ENCODE measurements around the gene TFPI2. TPM values are rescaled to one million over a fixed set of nuclear protein-coding genes. Genes with fewer than 3 reads are reported as not detected.
"Not testable (repeated sequence)": the region's sequence is repeated elsewhere in the genome, so short reads cannot be mapped to it uniquely, and the experiment has no call there.

Gene TFPI2
- total RNA-seq, 2 experiments from 2014 or later = not detected

- peaks cover 17% of the 10 kb centered on the region for H3K27me3 Mint-ChIP-seq
- POLR2A ChIA-PET; H3K4me1 Mint-ChIP-seq; H3K36me3 Mint-ChIP-seq (ENCODE audit: low read depth); H3K27ac Mint-ChIP-seq; DNase-seq; H3K9me3 Mint-ChIP-seq; CTCF ChIA-PET; H3K4me3 Mint-ChIP-seq: not testable (repeated sequence)
These were observed 25.8 kb upstream of the TFPI2 start for GRCh38 chr7:93916315-93916714.

GRCh38 chr7:93915888-93916287 lies 25.3 kb upstream of the TFPI2 start:
- H3K4me3 Mint-ChIP-seq; H3K36me3 Mint-ChIP-seq (ENCODE audit: low read depth); DNase-seq; CTCF ChIA-PET; H3K4me1 Mint-ChIP-seq; POLR2A ChIA-PET; H3K9me3 Mint-ChIP-seq; H3K27ac Mint-ChIP-seq: not testable (repeated sequence)
- H3K27me3 Mint-ChIP-seq = peaks cover 15% of the 10 kb centered on the region

GRCh38 chr7:93915206-93915842 lies 24.8 kb upstream of the TFPI2 start:
- H3K36me3 Mint-ChIP-seq (ENCODE audit: low read depth); DNase-seq; H3K4me3 Mint-ChIP-seq; H3K4me1 Mint-ChIP-seq; H3K9me3 Mint-ChIP-seq; CTCF ChIA-PET; POLR2A ChIA-PET; H3K27me3 Mint-ChIP-seq; H3K27ac Mint-ChIP-seq: not testable (repeated sequence)

- H3K27me3 Mint-ChIP-seq = peaks cover 9% of the 10 kb centered on the region
- no peaks in the 10 kb centered on the region for H3K4me1 Mint-ChIP-seq
- DNase-seq = no peak
- no peak overlapping the region for H3K4me3 Mint-ChIP-seq
- no peaks in the 10 kb centered on the region for H3K9me3 Mint-ChIP-seq
- no peak overlapping the region for H3K27ac Mint-ChIP-seq
- H3K36me3 Mint-ChIP-seq (ENCODE audit: low read depth) = no peaks in the 10 kb centered on the region
- POLR2A ChIA-PET = no interaction called here
- CTCF ChIA-PET = no interaction called here
These were observed 24.1 kb upstream of the TFPI2 start for GRCh38 chr7:93914581-93915066.

DNA sequence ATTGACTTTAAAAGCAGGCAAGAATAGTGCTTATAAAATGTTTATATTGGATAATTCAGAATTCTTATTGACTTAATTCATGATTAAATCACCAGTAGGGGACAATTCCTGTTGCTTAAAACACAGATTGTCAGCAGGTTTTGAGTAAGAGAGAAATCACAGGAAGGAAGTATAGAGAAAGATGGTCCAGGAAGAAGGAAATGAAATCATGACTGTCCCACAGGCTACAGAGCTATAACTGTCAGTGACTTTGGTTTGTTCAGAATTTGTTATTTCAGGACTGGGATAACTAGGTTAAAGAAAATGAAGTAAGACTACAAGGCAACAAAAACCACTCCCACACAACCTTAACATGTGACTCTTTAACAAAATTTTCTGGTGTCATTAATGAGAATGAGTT lies 22.6 kb upstream of the TFPI2 start:
- ChIA-PET POLR2A (no interaction called here), CTCF (interaction anchor here (0.7 kb wide), 1 partner anchor 11 kb away, joined by 3 read pairs; no protein-coding TSS in a partner anchor)
- H3K9me3 Mint-ChIP-seq = no peaks in the 10 kb centered on the region
- H3K4me1 Mint-ChIP-seq = no peaks in the 10 kb centered on the region
- H3K36me3 Mint-ChIP-seq (ENCODE audit: low read depth) = no peaks in the 10 kb centered on the region
- no peak for DNase-seq
- H3K4me3 Mint-ChIP-seq = no peak overlapping the region
- H3K27me3 Mint-ChIP-seq = peaks cover 9% of the 10 kb centered on the region
- no peak overlapping the region for H3K27ac Mint-ChIP-seq

DNA sequence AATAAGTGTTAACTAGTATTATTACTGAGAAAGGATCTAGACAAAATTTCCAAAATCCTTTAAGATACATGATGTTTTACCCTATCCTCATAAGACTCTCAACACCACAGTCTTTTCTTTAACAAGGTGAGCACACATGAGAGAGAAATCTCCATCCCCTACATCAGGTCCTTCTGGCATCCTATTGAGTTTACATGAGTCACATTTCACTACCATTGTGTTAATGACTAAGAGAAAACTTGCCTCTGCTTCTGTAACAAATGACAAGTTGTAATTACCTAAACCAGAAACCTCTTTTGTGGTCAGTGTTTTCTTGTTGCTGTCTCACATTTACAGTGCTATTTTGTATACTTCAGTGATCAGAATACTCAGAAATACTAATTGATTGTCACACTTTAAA lies 21.1 kb upstream of the TFPI2 start:
- H3K4me1 Mint-ChIP-seq; H3K27me3 Mint-ChIP-seq; H3K9me3 Mint-ChIP-seq; POLR2A ChIA-PET; H3K27ac Mint-ChIP-seq; H3K36me3 Mint-ChIP-seq (ENCODE audit: low read depth); CTCF ChIA-PET; DNase-seq; H3K4me3 Mint-ChIP-seq: not testable (repeated sequence)

DNA sequence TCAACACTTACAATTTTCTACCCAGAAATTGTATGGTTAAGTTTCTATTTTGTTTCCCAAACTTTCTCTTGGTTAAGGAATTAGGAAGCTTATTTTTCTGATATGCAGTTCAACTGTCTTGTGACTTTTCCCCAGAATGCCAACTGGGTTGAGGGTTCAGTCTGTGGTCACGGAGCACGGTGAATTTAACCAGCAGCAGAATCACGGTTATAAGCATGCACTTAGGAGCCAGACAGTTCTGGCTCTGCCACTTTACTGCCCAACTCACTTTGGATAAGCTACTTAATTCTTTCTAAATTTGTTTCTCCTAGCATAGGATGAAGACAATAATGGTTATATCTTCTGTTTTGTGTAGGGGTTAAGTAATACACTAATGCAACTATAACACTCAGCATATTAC lies 20.7 kb upstream of the TFPI2 start:
- POLR2A ChIA-PET; CTCF ChIA-PET; H3K9me3 Mint-ChIP-seq; H3K27ac Mint-ChIP-seq; H3K36me3 Mint-ChIP-seq (ENCODE audit: low read depth); H3K4me3 Mint-ChIP-seq; H3K4me1 Mint-ChIP-seq; DNase-seq; H3K27me3 Mint-ChIP-seq: not testable (repeated sequence)

DNA sequence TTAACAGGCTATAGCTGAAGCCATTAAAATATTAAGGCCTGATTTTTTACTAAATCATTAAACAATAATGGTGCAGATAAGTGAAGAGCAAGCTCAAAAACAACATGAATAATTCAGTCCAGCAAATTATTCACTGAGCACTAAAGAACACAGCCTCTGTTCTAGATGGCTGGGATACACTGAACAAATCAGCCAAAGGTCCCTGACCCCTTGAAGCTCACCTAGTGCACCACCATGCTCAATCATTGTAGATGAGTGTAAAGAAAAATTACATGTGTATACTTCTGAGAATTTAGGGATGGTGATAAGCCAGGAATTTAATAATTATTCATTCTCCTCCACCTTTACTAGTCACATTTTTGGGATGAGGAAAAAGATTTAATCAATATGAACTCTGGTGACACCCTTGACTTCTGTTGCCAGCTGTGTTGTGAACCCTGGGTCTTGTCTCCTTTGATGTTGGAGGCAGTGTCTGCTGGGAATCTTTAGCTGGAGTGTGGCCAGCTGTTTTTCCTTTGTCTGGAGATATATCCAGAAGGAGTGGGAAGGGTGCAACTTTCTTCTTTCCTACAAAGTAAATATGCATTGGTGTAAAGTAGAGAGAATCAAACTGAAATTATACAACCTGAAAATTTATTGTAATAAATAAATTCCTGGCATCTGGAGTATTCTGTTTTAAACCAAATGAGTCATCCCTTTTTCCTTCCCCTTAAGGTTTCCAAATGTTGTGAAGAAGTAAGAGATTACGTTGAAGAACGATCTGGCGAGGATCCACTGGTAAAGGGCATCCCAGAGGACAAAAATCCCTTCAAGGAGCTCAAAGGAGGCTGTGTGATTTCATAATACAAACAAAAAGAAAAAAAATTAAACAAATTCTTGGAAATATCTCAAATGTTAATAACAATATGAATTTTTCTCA lies 19.8 kb upstream of the TFPI2 start:
- Mint-ChIP-seq H3K36me3 (ENCODE audit: low read depth) (no peaks in the 10 kb centered on the region), H3K4me3 (no peak overlapping the region), H3K9me3 (no peaks in the 10 kb centered on the region), H3K27me3 (peaks cover under 1% of the 10 kb centered on the region), H3K27ac (no peak overlapping the region), H3K4me1 (no peaks in the 10 kb centered on the region)
- ChIA-PET POLR2A (no interaction called here), CTCF (interaction anchor here (0.7 to 1.1 kb wide), 2 partner anchors 12 to 177 kb away, joined by 3 read pairs; no protein-coding TSS in a partner anchor)
- no peak for DNase-seq

DNA sequence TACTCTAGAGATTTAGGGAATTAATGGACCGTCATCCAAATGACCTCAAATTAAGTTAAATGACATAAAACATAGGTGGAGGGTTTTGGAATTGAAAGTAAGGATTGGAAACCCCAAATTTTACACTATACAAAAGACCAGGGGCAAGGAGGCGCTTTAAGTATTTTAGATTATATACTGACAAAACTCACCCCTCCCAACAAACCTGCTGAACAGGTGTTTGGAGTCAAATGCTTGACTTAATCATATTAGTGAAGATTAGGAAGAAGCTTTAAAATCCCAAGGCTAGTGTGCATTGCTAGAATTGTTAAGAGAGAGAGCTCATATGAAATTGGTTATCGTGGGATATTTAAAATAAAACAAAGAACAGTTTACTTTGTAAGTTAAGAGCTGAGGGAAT lies 15.7 kb upstream of the TFPI2 start, which contains the start of gene GNGT1:
Gene GNGT1, plus strand, starts transcription at position 301 of the 400 bp plus-strand sequence. CDS start 180 bp downstream, outside the sequence.
- ChIA-PET CTCF (no interaction called here), POLR2A (no interaction called here)
- no peak within 1 kb of the TSS for H3K4me3 Mint-ChIP-seq
- no peaks in the 10 kb centered on the region for H3K9me3 Mint-ChIP-seq
- H3K27me3 Mint-ChIP-seq = peaks cover 2% of the 10 kb centered on the region
- H3K4me1 Mint-ChIP-seq = no peaks in the 10 kb centered on the region
- H3K27ac Mint-ChIP-seq = no peak within 1 kb of the TSS
- no peak for DNase-seq
- H3K36me3 Mint-ChIP-seq (ENCODE audit: low read depth) = no peaks in the 10 kb centered on the region

- DNase-seq = no peak
- Mint-ChIP-seq H3K36me3 (ENCODE audit: low read depth) (no peaks in the 10 kb centered on the region), H3K27ac (no peak overlapping the region), H3K4me3 (no peak overlapping the region), H3K27me3 (peaks cover 7% of the 10 kb centered on the region), H3K9me3 (no peaks in the 10 kb centered on the region), H3K4me1 (no peaks in the 10 kb centered on the region)
- POLR2A ChIA-PET = no interaction called here
- CTCF ChIA-PET = interaction anchor here (0.6 to 1.2 kb wide), 5 partner anchors 11 to 670 kb away, joined by 3 to 11 read pairs (median 3); no protein-coding TSS in a partner anchor
These were observed 12.3 kb upstream of the TFPI2 start for GRCh38 chr7:93902777-93903423.

- no peaks in the 10 kb centered on the region for H3K4me1 Mint-ChIP-seq
- no peak for DNase-seq
- no peak overlapping the region for H3K4me3 Mint-ChIP-seq
- peaks cover 13% of the 10 kb centered on the region for H3K27me3 Mint-ChIP-seq
- no peak overlapping the region for H3K27ac Mint-ChIP-seq
- no peaks in the 10 kb centered on the region for H3K36me3 Mint-ChIP-seq (ENCODE audit: low read depth)
- CTCF ChIA-PET = no interaction called here
- POLR2A ChIA-PET = no interaction called here
- H3K9me3 Mint-ChIP-seq = no peaks in the 10 kb centered on the region
These were observed 7.1 kb upstream of the TFPI2 start for GRCh38 chr7:93897680-93898079.

DNA sequence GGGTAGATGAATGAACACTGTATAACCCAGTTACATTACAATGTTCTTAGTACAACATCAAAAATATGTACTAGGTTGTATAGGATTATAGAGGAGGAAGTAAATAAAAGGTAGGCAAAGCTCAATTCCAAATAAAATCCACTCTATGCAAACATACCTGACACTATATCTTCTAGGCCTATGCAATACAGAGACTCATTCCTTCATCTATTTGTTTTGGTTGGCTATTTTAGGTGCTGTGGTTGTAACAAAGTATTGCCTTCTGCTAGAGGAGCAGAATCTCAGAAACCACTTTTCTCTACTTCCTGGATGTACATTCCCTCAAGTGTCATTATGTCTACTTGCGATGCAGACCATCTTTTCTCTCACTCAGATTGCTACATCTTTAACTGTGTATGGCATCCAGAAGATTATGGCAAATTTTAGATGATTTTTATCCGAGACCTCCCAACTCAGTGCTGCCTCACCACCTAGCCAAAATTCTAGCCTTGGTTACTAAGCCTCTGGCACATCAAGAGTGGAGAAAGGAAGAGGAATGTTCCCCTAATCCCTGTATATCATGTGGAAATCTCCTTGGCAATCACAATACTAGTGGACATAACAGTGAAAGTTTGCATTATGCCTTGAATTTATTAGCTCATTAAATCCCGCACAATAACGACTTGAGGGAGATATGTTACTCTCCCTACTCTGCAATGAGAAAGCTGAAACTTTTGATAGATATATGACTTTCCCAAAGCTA lies 5.5 kb upstream of the TFPI2 start:
- no peaks in the 10 kb centered on the region for H3K4me1 Mint-ChIP-seq
- H3K27me3 Mint-ChIP-seq = peaks cover 26% of the 10 kb centered on the region
- H3K36me3 Mint-ChIP-seq (ENCODE audit: low read depth) = no peaks in the 10 kb centered on the region

More for the DNA sequence above, 5.5 kb upstream of the TFPI2 start:
- Mint-ChIP-seq H3K9me3 (no peaks in the 10 kb centered on the region), H3K4me3 (no peak overlapping the region), H3K27ac (no peak overlapping the region)
- ChIA-PET CTCF (interaction anchor here (1.2 to 1.3 kb wide), 2 partner anchors 8 to 191 kb away, joined by 3 to 4 read pairs; no protein-coding TSS in a partner anchor), POLR2A (no interaction called here)
- no peak for DNase-seq

Measured in activated CD4-positive, alpha-beta memory T cell treated with anti-CD3 and anti-CD28 coated beads, Interleukin-2, amount 10 ng/mL, durations not matched to agents 7 days and 5 days (primary cell).